Measurements from ENCODE around the gene EPB41L4B. TPM values are rescaled to one million over a fixed set of nuclear protein-coding genes. Genes with fewer than 3 reads are reported as not detected.
"Not testable (repeated sequence)": the region's sequence is repeated elsewhere in the genome, so short reads cannot be mapped to it uniquely, and the experiment has no call there.

EPB41L4B gene
- total RNA-seq, 1 experiment from 2014 or later = 6.5 TPM

DNA sequence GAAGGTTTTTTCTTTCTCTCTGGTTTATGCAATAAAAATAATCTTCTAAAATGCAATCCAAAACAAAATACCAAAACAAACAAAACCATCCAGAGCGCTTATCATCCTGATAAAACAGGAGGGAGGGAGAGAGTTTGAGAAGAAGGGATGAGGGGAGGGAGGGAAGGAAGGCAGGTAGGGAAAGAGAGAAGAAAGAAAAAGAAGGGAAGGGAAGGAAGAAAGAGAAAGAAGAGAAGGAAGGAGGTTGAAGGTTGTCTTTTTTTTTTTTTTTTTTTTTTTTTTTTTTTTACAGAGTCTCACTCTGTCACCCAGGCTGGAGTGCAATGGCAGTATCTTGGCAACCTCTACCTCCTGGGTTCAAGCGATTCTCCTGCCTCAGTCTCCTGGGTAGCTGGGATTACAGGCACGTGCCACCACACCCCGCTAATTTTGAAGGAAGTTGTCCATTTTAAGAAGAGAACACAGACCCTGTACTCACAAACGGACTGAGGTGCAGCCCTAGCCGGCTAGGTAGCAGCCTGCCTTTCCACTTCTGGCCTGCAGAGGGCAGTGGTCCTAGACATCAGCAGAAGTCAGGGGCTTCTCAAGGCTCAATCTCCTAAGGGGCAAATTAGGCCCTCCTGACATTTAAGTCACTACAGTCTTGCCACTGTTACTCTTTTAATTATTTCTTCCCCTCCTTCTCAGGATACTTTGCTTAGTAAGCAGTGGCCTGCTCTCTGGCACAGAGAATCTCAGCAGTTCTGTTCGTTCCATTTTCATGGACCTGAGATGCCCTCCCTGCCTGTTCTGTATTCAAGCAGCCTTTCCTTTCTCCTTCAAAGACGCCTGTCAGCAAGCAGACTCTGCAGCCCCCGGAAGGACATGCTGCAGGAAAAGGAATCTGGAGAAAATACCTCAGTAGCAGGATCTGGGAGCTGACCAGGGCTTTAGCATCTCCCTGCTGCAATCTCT lies 76.4 kb downstream of the EPB41L4B start:
- DNase-seq (ENCODE audit: low read depth) = peak; percentile 61

GRCh38 chr9:109242741-109243140 lies 78.1 kb downstream of the EPB41L4B start:
- DNase-seq (ENCODE audit: low read depth) = no peak

DNA sequence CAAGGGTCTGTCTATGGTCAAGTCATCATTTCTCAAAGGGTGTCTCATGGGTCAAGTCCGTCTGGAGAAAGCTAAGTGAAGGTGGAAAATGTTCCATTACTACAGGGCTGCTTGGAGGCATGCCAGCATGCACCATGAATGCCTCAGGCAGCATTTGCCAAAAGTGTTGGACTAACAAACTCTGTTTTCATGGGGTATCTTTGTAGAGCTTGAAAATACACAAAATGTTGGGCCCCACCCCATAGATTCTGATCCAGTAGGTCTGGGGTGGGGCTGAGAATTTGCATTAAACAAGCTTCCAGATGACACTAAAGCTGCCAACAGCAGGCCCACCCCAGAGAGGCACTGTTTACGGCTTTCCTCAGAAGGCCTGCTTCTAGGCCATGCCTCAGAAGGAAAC lies 78.8 kb downstream of the EPB41L4B start:
- no peak for DNase-seq (ENCODE audit: low read depth)

DNA sequence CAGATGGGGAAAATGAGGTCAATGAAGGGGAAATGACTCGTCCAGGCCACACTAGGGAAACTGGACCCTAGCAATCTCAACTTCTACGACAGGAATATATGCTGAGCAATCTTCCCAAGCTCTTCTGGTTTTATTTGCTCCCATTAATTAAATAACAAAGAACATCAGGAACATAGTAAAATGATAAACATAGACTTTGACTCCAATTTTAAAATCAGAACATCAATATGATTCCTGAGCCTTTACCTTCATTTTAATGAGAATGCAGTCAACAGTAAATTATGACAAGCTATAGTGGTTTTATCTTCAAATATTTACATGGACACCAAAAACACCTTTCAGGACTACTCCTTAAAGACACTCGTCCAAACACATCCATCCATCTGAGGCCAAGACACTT lies 79.7 kb downstream of the EPB41L4B start:
- no peak for DNase-seq (ENCODE audit: low read depth)

GRCh38 chr9:109239240-109239639 lies 81.6 kb downstream of the EPB41L4B start:
- DNase-seq (ENCODE audit: low read depth) = no peak

- DNase-seq (ENCODE audit: low read depth) = peak; percentile 33
Measured at GRCh38 chr9:109238655-109239054, 82.2 kb downstream of the EPB41L4B start.

GRCh38 chr9:109238125-109238524 lies 82.7 kb downstream of the EPB41L4B start:
- no peak for DNase-seq (ENCODE audit: low read depth)

GRCh38 chr9:109232449-109233237 lies 88.2 kb downstream of the EPB41L4B start:
- DNase-seq (ENCODE audit: low read depth) = peak; percentile 85

DNA sequence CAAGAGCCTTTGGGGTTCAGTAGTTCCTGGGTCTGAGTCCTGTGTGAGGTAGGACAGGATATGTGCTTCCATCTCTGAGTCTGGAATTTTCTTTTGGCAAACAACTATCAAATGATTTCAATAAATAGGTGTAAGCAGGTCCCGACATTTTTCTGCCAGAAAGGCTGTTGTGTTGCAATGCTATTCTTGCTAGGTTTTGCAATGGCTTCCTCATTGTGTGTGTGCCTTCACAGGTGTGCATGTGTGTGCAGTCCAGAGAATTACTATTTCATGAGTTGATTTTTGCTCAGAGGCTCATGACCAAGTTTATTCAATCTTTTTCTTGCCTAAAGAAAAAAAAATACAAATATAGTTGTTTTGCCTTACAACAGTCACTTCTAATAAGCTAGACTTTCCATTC lies 89.3 kb downstream of the EPB41L4B start:
- DNase-seq (ENCODE audit: low read depth) = no peak

DNA sequence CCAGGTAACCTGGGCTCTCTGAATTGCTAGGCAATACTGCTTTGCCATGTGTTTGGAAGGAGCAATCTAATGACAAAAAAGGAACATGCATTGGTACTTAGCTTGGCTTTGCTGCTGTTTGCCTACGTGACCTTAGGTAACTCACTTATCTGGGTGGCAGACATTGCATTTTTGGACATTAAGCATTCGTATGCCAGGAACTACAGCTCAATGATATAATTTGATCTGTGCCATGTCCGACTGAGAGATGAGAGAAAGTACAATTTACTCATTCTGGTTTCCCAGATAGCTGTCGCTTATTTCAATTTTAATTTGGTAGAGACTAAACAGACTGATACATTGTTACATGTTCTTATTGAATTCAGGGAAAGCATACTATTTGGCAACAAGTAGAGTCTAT lies 90.6 kb downstream of the EPB41L4B start:
- DNase-seq (ENCODE audit: low read depth) = no peak

- no peak for DNase-seq (ENCODE audit: low read depth)
Measured at GRCh38 chr9:109229682-109230081, 91.2 kb downstream of the EPB41L4B start.

GRCh38 chr9:109228093-109228642 lies 92.7 kb downstream of the EPB41L4B start:
- DNase-seq (ENCODE audit: low read depth) = no peak

DNA sequence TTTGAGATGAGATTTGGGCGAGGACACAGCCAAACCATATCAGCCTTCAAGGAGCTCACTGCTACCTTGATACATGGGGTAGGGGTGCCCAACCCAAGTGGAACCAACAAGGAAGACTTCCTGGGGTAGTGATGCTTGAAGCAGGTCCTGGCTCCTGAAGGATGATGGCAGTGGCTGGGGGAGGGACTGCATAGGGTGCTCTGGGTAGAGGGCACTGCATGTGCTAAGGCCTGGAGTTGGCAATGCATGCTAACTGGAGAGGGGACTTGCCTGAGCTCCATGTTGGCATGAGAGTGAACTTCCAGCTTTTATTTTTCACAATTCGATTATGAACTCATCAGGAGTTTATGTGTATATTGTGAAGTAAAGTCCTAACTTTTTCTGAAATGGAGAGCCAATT lies 95.2 kb downstream of the EPB41L4B start:
- DNase-seq (ENCODE audit: low read depth) = no peak

DNA sequence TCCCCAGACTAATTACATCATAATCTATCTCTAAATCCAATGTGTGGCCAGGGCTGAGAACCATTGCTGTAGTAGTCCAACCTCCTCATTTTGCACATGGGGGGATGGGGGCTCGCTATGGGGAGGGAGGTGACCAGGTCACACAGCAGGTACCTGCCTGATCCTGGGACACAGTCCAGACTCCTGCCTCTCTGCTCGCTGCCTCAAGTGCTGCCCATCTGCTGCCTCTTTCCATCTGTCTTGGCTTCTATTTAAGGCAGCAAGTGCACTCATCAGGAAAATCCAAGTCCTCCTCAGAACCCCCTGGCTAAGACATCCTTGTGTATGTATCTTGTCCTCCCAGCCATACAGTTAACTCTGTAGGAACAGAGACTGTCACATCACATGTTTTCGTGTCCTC lies 96.1 kb downstream of the EPB41L4B start:
- no peak for DNase-seq (ENCODE audit: low read depth)

- not testable (repeated sequence) for DNase-seq (ENCODE audit: low read depth)
Measured at GRCh38 chr9:109218242-109218641, 102.6 kb downstream of the EPB41L4B start.

- no peak for DNase-seq (ENCODE audit: low read depth)
Measured at GRCh38 chr9:109214414-109214813, 106.4 kb downstream of the EPB41L4B start.

DNA sequence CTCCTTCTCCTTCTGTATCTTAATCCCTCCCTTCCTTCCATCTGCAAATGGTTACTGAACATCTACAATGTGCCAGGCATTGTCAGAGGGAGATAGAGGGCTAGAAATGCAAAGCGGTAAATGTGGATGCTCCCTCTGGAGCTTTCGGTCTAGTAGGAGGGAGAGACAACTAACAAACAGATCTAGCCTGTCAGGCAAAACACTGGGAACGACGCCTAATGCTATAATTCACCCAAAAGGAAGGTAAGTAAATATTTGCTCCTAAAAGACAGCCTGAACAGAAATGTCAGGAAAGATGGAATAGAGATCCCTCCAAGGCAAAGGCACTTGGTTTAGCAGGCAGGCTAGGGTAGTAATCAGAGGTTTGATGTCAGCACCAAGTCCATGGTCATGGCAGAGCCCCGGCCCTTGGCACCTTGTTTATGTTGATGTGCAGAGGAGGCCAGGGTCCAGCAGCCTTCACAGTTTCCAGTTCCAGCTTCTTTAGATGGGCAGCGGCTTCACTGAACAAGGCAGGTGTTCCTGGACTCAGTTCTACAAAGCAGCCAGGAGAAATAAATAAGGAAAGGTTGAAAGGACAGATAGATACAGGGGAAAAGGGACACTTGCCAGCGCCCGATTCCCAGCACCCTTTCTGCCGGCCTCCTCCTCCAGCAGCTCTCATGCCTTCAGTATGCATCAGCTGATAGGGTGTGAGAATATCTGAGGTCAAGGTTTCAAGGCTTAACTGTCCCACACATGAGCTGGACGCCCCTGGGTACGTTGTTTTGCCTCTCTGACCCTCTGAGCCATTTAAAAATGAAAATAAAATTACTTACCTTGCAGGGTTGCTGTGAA lies 107.4 kb downstream of the EPB41L4B start:
- DNase-seq (ENCODE audit: low read depth) = no peak

DNA sequence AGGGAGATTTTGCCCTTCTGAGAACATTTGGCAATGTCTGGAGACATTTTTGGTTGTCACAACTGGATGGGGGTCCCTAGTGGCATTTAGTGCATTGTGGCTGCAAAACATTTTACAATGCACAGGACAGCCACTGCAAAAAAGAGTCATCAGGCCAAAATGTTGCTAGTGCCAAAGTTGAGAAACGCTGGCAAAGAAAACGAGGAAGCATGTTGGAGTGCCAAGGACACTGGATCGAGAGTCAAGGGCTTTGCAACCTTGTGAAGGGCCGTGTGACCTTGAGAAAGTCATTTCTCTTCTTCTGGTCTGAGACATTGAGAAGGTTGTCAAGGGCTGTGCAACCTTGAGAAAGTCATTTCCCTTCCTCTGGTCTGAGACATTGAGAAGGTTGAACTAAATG lies 108.1 kb downstream of the EPB41L4B start:
- no peak for DNase-seq (ENCODE audit: low read depth)

- DNase-seq (ENCODE audit: low read depth) = no peak
Measured at GRCh38 chr9:109206670-109207069, 114.2 kb downstream of the EPB41L4B start.

DNA sequence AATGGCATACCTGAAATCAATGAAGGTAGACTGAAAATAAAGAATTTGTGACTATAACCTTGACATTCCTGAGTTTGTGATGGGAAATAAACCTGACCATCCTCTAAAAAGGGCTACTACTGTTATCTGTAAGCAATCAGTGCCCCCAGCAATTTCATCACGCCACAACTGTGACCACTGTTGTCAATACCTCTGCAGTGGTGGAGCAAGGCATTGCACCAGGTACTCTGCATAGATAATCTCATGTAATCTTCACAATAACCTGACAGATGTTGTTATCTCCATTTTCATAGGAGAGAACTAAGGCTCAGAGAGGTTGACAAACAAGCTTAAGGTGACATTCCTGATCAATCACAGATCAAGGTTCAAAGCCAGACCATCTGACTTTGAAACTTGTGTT lies 115.3 kb downstream of the EPB41L4B start:
- no peak for DNase-seq (ENCODE audit: low read depth)

DNA sequence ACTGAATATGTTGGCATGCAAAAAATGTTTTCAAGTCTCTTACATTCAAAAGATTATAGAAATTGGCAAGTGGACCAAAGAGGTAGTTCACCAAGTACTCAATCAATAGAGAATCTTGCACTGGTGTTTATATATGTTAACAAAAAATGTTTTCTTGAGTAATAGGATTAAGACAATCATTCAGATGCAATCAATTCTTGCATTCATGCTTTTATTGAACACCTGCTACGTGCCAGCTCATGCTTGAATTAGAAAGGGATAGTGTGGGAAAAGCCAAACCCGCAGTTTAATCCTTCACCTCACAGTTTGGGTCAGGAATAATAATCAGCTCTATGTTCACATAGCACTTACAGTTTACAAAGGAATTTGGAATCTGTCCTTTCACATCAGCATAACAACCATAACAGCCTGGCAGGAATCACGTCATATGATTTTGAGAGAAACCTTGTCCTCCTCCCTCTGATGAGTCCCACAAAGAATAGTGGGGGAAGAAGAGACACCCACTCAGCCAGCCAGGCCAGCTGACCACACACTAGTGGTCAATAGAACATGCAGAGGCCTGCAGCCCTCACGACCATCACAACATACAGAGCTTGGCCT lies 117.0 kb downstream of the EPB41L4B start:
- no peak for DNase-seq (ENCODE audit: low read depth)

Data from M059J (cell line).